ENCODE data around the gene ZNF627. TPM values are rescaled to one million over a fixed set of nuclear protein-coding genes. Genes with fewer than 3 reads are reported as not detected.

Gene ZNF627
- total RNA-seq, 1 donor from 2014 or later, result 24.5 TPM

GRCh38 chr19:11574689-11575088 is 22.6 kb upstream of the ZNF627 start:
- no peaks in the 10 kb centered on the region for H3K27me3 ChIP-seq (ENCODE audit: control insufficient read depth, insufficient read depth, low read length)
- DNase-seq (ENCODE audit: low read depth) (no peak), FAIRE-seq (no peak)
- no peaks in the 10 kb centered on the region for H3K36me3 ChIP-seq (ENCODE audit: control insufficient read depth, insufficient read depth, low read length)
- TF ChIP-seq CTCF (IDR thresholded peaks at IDR 0.05; ENCODE audit: insufficient read depth, low read length, severe bottlenecking), result no peak
- H3K4me3 ChIP-seq (ENCODE audit: low read depth, low read length), result no peak overlapping the region

- FAIRE-seq, result no peak
- no peak overlapping the region for H3K4me3 ChIP-seq (ENCODE audit: low read depth, low read length)
- H3K36me3 ChIP-seq (ENCODE audit: control insufficient read depth, insufficient read depth, low read length), result no peaks in the 10 kb centered on the region
- no peak for TF ChIP-seq CTCF (IDR thresholded peaks at IDR 0.05; ENCODE audit: insufficient read depth, low read length, severe bottlenecking)
- DNase-seq (ENCODE audit: low read depth), result no peak
- H3K27me3 ChIP-seq (ENCODE audit: control insufficient read depth, insufficient read depth, low read length), result no peaks in the 10 kb centered on the region
Observed at GRCh38 chr19:11576227-11576626, 21.1 kb upstream of the ZNF627 start.

- TF ChIP-seq CTCF (IDR thresholded peaks at IDR 0.05; ENCODE audit: insufficient read depth, low read length, severe bottlenecking), result no peak
- H3K36me3 ChIP-seq (ENCODE audit: control insufficient read depth, insufficient read depth, low read length), result no peaks in the 10 kb centered on the region
- DNase-seq (ENCODE audit: low read depth) (peak; percentile 62), FAIRE-seq (no peak)
- H3K27me3 ChIP-seq (ENCODE audit: control insufficient read depth, insufficient read depth, low read length), result no peaks in the 10 kb centered on the region
- H3K4me3 ChIP-seq (ENCODE audit: low read depth, low read length), result peak within 1 kb of the TSS; percentile 32
Observed at GRCh38 chr19:11577451-11578257, 19.6 kb upstream of the ZNF627 start, which contains the start of gene ACP5. Gene ACP5 (minus strand): TSS chr19:11577645. CDS start chr19:11577317, 328 bp downstream.

- Histone ChIP-seq H3K27me3 (ENCODE audit: control insufficient read depth, insufficient read depth, low read length) (no peaks in the 10 kb centered on the region), H3K4me3 (ENCODE audit: low read depth, low read length) (peak overlapping the region; percentile 32), H3K36me3 (ENCODE audit: control insufficient read depth, insufficient read depth, low read length) (no peaks in the 10 kb centered on the region)
- DNase-seq (ENCODE audit: low read depth) (no peak), FAIRE-seq (no peak)
- no peak for TF ChIP-seq CTCF (IDR thresholded peaks at IDR 0.05; ENCODE audit: insufficient read depth, low read length, severe bottlenecking)
Observed at GRCh38 chr19:11578258-11579142, 18.8 kb upstream of the ZNF627 start.

GRCh38 chr19:11580116-11580515 is 17.2 kb upstream of the ZNF627 start:
- DNase-seq (ENCODE audit: low read depth) (no peak), FAIRE-seq (no peak)
- H3K27me3 ChIP-seq (ENCODE audit: control insufficient read depth, insufficient read depth, low read length), result no peaks in the 10 kb centered on the region
- H3K4me3 ChIP-seq (ENCODE audit: low read depth, low read length), result no peak overlapping the region
- TF ChIP-seq CTCF (IDR thresholded peaks at IDR 0.05; ENCODE audit: insufficient read depth, low read length, severe bottlenecking), result no peak
- no peaks in the 10 kb centered on the region for H3K36me3 ChIP-seq (ENCODE audit: control insufficient read depth, insufficient read depth, low read length)

All from bronchial epithelial cell (primary cell).